GM18498 (cell line): ENCODE data around the gene SCAF8.

Experiments
- ATAC-seq: cut with Tn5 transposase; IDR thresholded peaks from one replicate; pipeline ENCODE4 v1.9.1; 2021; ENCODE audit warnings: mild to moderate bottlenecking, moderate library complexity; ENCODE audit not compliant: unreplicated experiment

Gene SCAF8

GRCh38 chr6:154824076-154824475 is 90.9 kb downstream of the SCAF8 start:
- ATAC-seq = no peak

- ATAC-seq = no peak
Measured at GRCh38 chr6:154829970-154830369, 96.8 kb downstream of the SCAF8 start.

- no peak for ATAC-seq
Measured at GRCh38 chr6:154830771-154831170, 97.6 kb downstream of the SCAF8 start.

- no peak for ATAC-seq
Measured at GRCh38 chr6:154835307-154835706, 102.1 kb downstream of the SCAF8 start.

GRCh38 chr6:154839546-154839945 is 106.3 kb downstream of the SCAF8 start:
- no peak for ATAC-seq

- no peak for ATAC-seq
Measured at GRCh38 chr6:154840363-154840762, 107.1 kb downstream of the SCAF8 start.

- no peak for ATAC-seq
Measured at GRCh38 chr6:154841109-154841508, 107.9 kb downstream of the SCAF8 start.

GRCh38 chr6:154842833-154843232 is 109.6 kb downstream of the SCAF8 start:
- ATAC-seq = no peak

- no peak for ATAC-seq
Measured at GRCh38 chr6:154847318-154847717, 114.1 kb downstream of the SCAF8 start.

- no peak for ATAC-seq
Measured at GRCh38 chr6:154848580-154848979, 115.4 kb downstream of the SCAF8 start.

- ATAC-seq = no peak
Measured at GRCh38 chr6:154849475-154849874, 116.3 kb downstream of the SCAF8 start.

GRCh38 chr6:154852687-154853086 is 119.5 kb downstream of the SCAF8 start:
- no peak for ATAC-seq

GRCh38 chr6:154857529-154857928 is 124.3 kb downstream of the SCAF8 start:
- ATAC-seq = no peak

GRCh38 chr6:154861825-154862224 is 128.6 kb downstream of the SCAF8 start:
- no peak for ATAC-seq

GRCh38 chr6:154862536-154862935 is 129.3 kb downstream of the SCAF8 start:
- ATAC-seq = no peak

GRCh38 chr6:154864066-154864430 is 130.8 kb downstream of the SCAF8 start:
- ATAC-seq = no peak

GRCh38 chr6:154865291-154865690 is 132.1 kb downstream of the SCAF8 start:
- no peak for ATAC-seq

- ATAC-seq = no peak
Measured at GRCh38 chr6:154868143-154868594, 135.0 kb downstream of the SCAF8 start.

- no peak for ATAC-seq
Measured at GRCh38 chr6:154872542-154873114, 139.4 kb downstream of the SCAF8 start.

- ATAC-seq = no peak
Measured at GRCh38 chr6:154873546-154873945, 140.3 kb downstream of the SCAF8 start.

- no peak for ATAC-seq
Measured at GRCh38 chr6:154874773-154875592, 141.8 kb downstream of the SCAF8 start.

GRCh38 chr6:154876486-154877280 is 143.5 kb downstream of the SCAF8 start:
- no peak for ATAC-seq
